ENCODE measurements around the gene TLR7.

TLR7 gene

DNA sequence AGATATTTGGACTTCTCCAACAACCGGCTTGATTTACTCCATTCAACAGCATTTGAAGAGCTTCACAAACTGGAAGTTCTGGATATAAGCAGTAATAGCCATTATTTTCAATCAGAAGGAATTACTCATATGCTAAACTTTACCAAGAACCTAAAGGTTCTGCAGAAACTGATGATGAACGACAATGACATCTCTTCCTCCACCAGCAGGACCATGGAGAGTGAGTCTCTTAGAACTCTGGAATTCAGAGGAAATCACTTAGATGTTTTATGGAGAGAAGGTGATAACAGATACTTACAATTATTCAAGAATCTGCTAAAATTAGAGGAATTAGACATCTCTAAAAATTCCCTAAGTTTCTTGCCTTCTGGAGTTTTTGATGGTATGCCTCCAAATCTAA is 20.3 kb downstream of the TLR7 start:
- no peak overlapping the region for H3K27ac ChIP-seq (ENCODE audit: low read depth, low read length)
- H3K4ac ChIP-seq (ENCODE audit: low read depth, low read length), result no peak overlapping the region
- no peak overlapping the region for H3K4me3 ChIP-seq (ENCODE audit: low read depth, low read length)
- no peaks in the 10 kb centered on the region for H3K79me1 ChIP-seq (ENCODE audit: low read length)
- no peaks in the 10 kb centered on the region for H3K27me3 ChIP-seq (ENCODE audit: insufficient read depth, low read length)
- H3K4me1 ChIP-seq (ENCODE audit: control insufficient read depth in 1 of 2, insufficient read depth in 2 of 2, low read length in 2 of 2), result no peaks in the 10 kb centered on the region
- H4K8ac ChIP-seq (ENCODE audit: low read depth, low read length), result no peak overlapping the region
- H3K36me3 ChIP-seq (ENCODE audit: control insufficient read depth in 1 of 2, insufficient read depth in 2 of 2, low read length in 2 of 2), result no peaks in the 10 kb centered on the region
- H2BK12ac ChIP-seq (ENCODE audit: low read length), result no peak overlapping the region
- H2BK5ac ChIP-seq (ENCODE audit: low read depth, low read length, poor library complexity), result no peak overlapping the region
- no peak overlapping the region for H3K23ac ChIP-seq (ENCODE audit: low read length)
- H3K14ac ChIP-seq (ENCODE audit: low read length), result no peak overlapping the region
- no peak overlapping the region for H4K91ac ChIP-seq (ENCODE audit: low read depth, low read length)
- H3K9me3 ChIP-seq (ENCODE audit: insufficient read depth, low read depth, low read length), result no peaks in the 10 kb centered on the region
- H4K12ac ChIP-seq (ENCODE audit: low read depth, low read length), result no peak overlapping the region
- no peak overlapping the region for H3K4me2 ChIP-seq (ENCODE audit: low read length)
- H3K79me2 ChIP-seq (ENCODE audit: control insufficient read depth, insufficient read depth, low read length, poor library complexity), result no peaks in the 10 kb centered on the region
- no CpG with 5 or more reads among the region's 2 CpGs for WGBS (ENCODE audit: extremely low coverage, insufficient coverage, insufficient read length)
- no peak overlapping the region for H2AK5ac ChIP-seq (ENCODE audit: low read length)
- H2AFZ ChIP-seq (ENCODE audit: insufficient read depth, low read length, poor library complexity), result no peak overlapping the region
- no peak overlapping the region for H2BK120ac ChIP-seq (ENCODE audit: insufficient read depth, low read length, poor library complexity)
- no peak overlapping the region for H3K18ac ChIP-seq (ENCODE audit: low read length)
- H3K9ac ChIP-seq (ENCODE audit: low read length), result no peak overlapping the region
- no peak for DNase-seq

DNA sequence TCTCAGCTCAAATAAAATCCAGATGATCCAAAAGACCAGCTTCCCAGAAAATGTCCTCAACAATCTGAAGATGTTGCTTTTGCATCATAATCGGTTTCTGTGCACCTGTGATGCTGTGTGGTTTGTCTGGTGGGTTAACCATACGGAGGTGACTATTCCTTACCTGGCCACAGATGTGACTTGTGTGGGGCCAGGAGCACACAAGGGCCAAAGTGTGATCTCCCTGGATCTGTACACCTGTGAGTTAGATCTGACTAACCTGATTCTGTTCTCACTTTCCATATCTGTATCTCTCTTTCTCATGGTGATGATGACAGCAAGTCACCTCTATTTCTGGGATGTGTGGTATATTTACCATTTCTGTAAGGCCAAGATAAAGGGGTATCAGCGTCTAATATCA is 20.9 kb downstream of the TLR7 start:
- Histone ChIP-seq H2BK120ac (ENCODE audit: insufficient read depth, low read length, poor library complexity) (no peak overlapping the region), H3K23ac (ENCODE audit: low read length) (no peak overlapping the region), H3K9me3 (ENCODE audit: insufficient read depth, low read depth, low read length) (no peaks in the 10 kb centered on the region), H4K12ac (ENCODE audit: low read depth, low read length) (no peak overlapping the region), H3K4ac (ENCODE audit: low read depth, low read length) (no peak overlapping the region), H3K79me2 (ENCODE audit: control insufficient read depth, insufficient read depth, low read length, poor library complexity) (no peaks in the 10 kb centered on the region), H2BK12ac (ENCODE audit: low read length) (no peak overlapping the region), H4K8ac (ENCODE audit: low read depth, low read length) (no peak overlapping the region), H3K36me3 (ENCODE audit: control insufficient read depth in 1 of 2, insufficient read depth in 2 of 2, low read length in 2 of 2) (no peaks in the 10 kb centered on the region), H3K14ac (ENCODE audit: low read length) (no peak overlapping the region), H3K4me2 (ENCODE audit: low read length) (no peak overlapping the region), H2BK5ac (ENCODE audit: low read depth, low read length, poor library complexity) (no peak overlapping the region), H3K27me3 (ENCODE audit: insufficient read depth, low read length) (no peaks in the 10 kb centered on the region), H3K9ac (ENCODE audit: low read length) (no peak overlapping the region), H3K18ac (ENCODE audit: low read length) (no peak overlapping the region), H3K79me1 (ENCODE audit: low read length) (no peaks in the 10 kb centered on the region), H2AFZ (ENCODE audit: insufficient read depth, low read length, poor library complexity) (no peak overlapping the region), H2AK5ac (ENCODE audit: low read length) (no peak overlapping the region), H3K4me1 (ENCODE audit: control insufficient read depth in 1 of 2, insufficient read depth in 2 of 2, low read length in 2 of 2) (no peaks in the 10 kb centered on the region), H3K27ac (ENCODE audit: low read depth, low read length) (no peak overlapping the region), H4K91ac (ENCODE audit: low read depth, low read length) (no peak overlapping the region), H3K4me3 (ENCODE audit: low read depth, low read length) (no peak overlapping the region)
- no CpG with 5 or more reads among the region's 3 CpGs for WGBS (ENCODE audit: extremely low coverage, insufficient coverage, insufficient read length)
- no peak for DNase-seq

DNA sequence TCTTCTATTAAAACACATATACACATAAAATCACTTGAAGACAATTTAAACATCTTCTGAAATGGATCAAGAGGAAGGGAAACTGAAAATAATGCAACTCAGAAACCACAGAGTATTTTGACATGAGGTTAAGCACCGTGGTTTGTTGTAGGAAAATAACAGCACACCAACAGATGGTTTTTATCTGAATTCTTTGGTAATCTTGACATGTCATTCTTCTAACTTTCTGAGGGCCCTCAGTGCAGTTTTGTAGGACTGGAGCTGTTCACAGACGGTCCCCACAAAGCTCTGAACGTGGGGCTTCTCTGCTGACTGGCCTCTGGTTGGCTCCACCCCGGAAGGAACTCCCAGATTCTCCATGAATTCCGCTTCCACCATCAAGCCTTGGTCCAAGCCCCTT is 23.6 kb downstream of the TLR7 start:
- no peak overlapping the region for H2BK12ac ChIP-seq (ENCODE audit: low read length)

DNA sequence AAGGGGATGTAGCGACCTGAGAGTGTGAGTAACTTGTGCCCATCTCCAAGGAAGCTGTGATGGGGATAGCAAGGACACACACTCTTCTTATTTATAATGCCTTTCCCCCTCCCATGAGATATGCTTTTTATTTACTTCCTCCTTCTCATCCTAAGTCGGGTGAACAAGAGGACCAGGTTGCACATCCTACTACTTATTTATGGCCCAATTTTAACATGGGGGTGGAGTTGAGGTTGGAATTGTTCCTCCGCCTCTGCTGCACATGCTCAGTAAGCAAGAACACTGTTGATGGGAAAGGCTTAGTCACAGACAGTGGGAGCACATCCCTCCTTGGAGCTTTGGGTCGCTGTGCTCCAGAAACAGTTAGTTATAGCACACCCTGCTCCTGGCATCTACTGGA is 24.3 kb downstream of the TLR7 start:
- H4K91ac ChIP-seq (ENCODE audit: low read depth, low read length), result no peak overlapping the region
- no peak for DNase-seq
- H2AFZ ChIP-seq (ENCODE audit: insufficient read depth, low read length, poor library complexity), result no peak overlapping the region
- no peak overlapping the region for H3K4me2 ChIP-seq (ENCODE audit: low read length)
- no peaks in the 10 kb centered on the region for H3K79me1 ChIP-seq (ENCODE audit: low read length)
- H3K27me3 ChIP-seq (ENCODE audit: insufficient read depth, low read length), result no peaks in the 10 kb centered on the region
- no peak overlapping the region for H2AK5ac ChIP-seq (ENCODE audit: low read length)
- H4K8ac ChIP-seq (ENCODE audit: low read depth, low read length), result no peak overlapping the region
- H3K18ac ChIP-seq (ENCODE audit: low read length), result no peak overlapping the region
- H3K23ac ChIP-seq (ENCODE audit: low read length), result no peak overlapping the region
- no peaks in the 10 kb centered on the region for H3K4me1 ChIP-seq (ENCODE audit: control insufficient read depth in 1 of 2, insufficient read depth in 2 of 2, low read length in 2 of 2)
- H3K9ac ChIP-seq (ENCODE audit: low read length), result no peak overlapping the region
- no CpG with 5 or more reads among the region's 4 CpGs for WGBS (ENCODE audit: extremely low coverage, insufficient coverage, insufficient read length)
- no peaks in the 10 kb centered on the region for H3K79me2 ChIP-seq (ENCODE audit: control insufficient read depth, insufficient read depth, low read length, poor library complexity)
- H2BK120ac ChIP-seq (ENCODE audit: insufficient read depth, low read length, poor library complexity), result no peak overlapping the region
- H4K12ac ChIP-seq (ENCODE audit: low read depth, low read length), result no peak overlapping the region
- no peaks in the 10 kb centered on the region for H3K9me3 ChIP-seq (ENCODE audit: insufficient read depth, low read depth, low read length)
- H3K36me3 ChIP-seq (ENCODE audit: control insufficient read depth in 1 of 2, insufficient read depth in 2 of 2, low read length in 2 of 2), result no peaks in the 10 kb centered on the region
- no peak overlapping the region for H3K4me3 ChIP-seq (ENCODE audit: low read depth, low read length)
- no peak overlapping the region for H3K4ac ChIP-seq (ENCODE audit: low read depth, low read length)
- H2BK5ac ChIP-seq (ENCODE audit: low read depth, low read length, poor library complexity), result no peak overlapping the region
- no peak overlapping the region for H3K14ac ChIP-seq (ENCODE audit: low read length)
- H3K27ac ChIP-seq (ENCODE audit: low read depth, low read length), result no peak overlapping the region
- no peak overlapping the region for H2BK12ac ChIP-seq (ENCODE audit: low read length)

More for the DNA sequence above, 23.6 kb downstream of the TLR7 start:
- Histone ChIP-seq H3K23ac (ENCODE audit: low read length) (no peak overlapping the region), H3K36me3 (ENCODE audit: control insufficient read depth in 1 of 2, insufficient read depth in 2 of 2, low read length in 2 of 2) (no peaks in the 10 kb centered on the region), H2BK120ac (ENCODE audit: insufficient read depth, low read length, poor library complexity) (no peak overlapping the region), H2AFZ (ENCODE audit: insufficient read depth, low read length, poor library complexity) (no peak overlapping the region), H3K4me2 (ENCODE audit: low read length) (no peak overlapping the region), H3K27me3 (ENCODE audit: insufficient read depth, low read length) (no peaks in the 10 kb centered on the region), H4K8ac (ENCODE audit: low read depth, low read length) (no peak overlapping the region), H2AK5ac (ENCODE audit: low read length) (no peak overlapping the region), H3K4ac (ENCODE audit: low read depth, low read length) (no peak overlapping the region), H4K91ac (ENCODE audit: low read depth, low read length) (no peak overlapping the region), H3K79me2 (ENCODE audit: control insufficient read depth, insufficient read depth, low read length, poor library complexity) (no peaks in the 10 kb centered on the region), H3K27ac (ENCODE audit: low read depth, low read length) (no peak overlapping the region), H3K9me3 (ENCODE audit: insufficient read depth, low read depth, low read length) (no peaks in the 10 kb centered on the region), H3K14ac (ENCODE audit: low read length) (no peak overlapping the region), H3K9ac (ENCODE audit: low read length) (no peak overlapping the region), H2BK5ac (ENCODE audit: low read depth, low read length, poor library complexity) (no peak overlapping the region), H3K4me3 (ENCODE audit: low read depth, low read length) (no peak overlapping the region), H3K4me1 (ENCODE audit: control insufficient read depth in 1 of 2, insufficient read depth in 2 of 2, low read length in 2 of 2) (no peaks in the 10 kb centered on the region), H3K18ac (ENCODE audit: low read length) (no peak overlapping the region), H4K12ac (ENCODE audit: low read depth, low read length) (no peak overlapping the region), H3K79me1 (ENCODE audit: low read length) (no peaks in the 10 kb centered on the region)
- WGBS (ENCODE audit: extremely low coverage, insufficient coverage, insufficient read length), result no CpG with 5 or more reads among the region's 5 CpGs
- no peak for DNase-seq

Data from trophoblast cell (in vitro differentiated cells and primary cell).